Epithelial cell of esophagus (primary cell): ENCODE data around the gene APOL5.

Experiments used
- DNase-seq: peaks from one replicate; pipeline ENCODE4 v3.0.0; 2010; ENCODE audit warnings: low read depth
- H3K4me3 ChIP-seq: 2 replicates; pipeline ENCODE4 v1.5.1; 2011; ENCODE audit warnings: mild to moderate bottlenecking, low read length, control low read depth
- TF ChIP-seq, protein P1 (sequence below): IDR thresholded peaks from 2 replicates; pipeline ENCODE4 v1.5.1; 2011; ENCODE audit warnings: low read depth, mild to moderate bottlenecking, low read length, control low read depth, inconsistent platforms; ENCODE audit not compliant: insufficient read depth; ENCODE audit errors: missing control alignments

The APOL5 gene

DNA sequence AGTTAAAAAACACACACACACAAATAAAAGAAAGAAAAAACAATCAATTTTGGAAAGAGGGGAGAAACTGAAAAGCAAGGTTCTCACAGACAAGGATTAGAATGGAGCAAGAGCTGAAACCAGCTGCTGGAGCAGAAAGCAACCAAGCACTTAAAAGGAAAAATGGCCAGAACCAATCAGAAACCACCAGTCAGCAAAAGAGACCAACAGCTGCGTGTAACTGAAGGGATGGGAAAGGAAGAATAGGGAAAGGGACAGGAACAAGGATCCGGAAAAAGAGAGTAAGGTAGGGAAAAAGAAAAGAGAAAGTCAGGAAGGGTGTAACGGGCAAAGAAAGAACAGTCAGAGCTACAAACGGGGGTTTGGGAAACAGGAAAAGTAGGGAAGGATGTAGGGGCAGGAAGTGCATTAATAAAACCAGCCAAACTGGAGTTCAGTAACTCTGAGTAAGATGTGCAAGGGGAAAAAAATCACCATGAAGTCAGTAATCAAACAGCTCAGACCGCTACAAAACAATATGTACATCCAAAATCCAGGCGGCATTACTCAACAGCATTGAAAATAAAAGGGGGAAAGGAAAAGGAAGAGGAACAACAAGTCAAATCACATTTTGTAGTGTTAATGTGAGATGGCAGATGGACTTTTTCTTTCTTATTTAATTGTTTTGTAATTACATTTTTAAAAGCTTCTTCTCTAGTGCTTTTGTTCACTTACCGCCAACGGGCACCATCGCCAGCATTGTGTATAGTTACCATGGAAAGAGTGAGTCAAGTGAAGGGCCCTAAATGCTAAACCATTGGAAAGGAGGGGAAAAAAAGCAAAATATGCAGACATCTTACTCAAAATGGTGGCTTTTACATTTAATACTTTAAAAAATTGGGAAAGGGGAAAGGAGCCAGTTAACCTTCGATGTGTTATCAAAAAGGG is 49.2 kb downstream of the APOL5 start:
- DNase-seq: peak; percentile 50
- no peak overlapping the region for H3K4me3 ChIP-seq
- TF ChIP-seq, protein P1, sequence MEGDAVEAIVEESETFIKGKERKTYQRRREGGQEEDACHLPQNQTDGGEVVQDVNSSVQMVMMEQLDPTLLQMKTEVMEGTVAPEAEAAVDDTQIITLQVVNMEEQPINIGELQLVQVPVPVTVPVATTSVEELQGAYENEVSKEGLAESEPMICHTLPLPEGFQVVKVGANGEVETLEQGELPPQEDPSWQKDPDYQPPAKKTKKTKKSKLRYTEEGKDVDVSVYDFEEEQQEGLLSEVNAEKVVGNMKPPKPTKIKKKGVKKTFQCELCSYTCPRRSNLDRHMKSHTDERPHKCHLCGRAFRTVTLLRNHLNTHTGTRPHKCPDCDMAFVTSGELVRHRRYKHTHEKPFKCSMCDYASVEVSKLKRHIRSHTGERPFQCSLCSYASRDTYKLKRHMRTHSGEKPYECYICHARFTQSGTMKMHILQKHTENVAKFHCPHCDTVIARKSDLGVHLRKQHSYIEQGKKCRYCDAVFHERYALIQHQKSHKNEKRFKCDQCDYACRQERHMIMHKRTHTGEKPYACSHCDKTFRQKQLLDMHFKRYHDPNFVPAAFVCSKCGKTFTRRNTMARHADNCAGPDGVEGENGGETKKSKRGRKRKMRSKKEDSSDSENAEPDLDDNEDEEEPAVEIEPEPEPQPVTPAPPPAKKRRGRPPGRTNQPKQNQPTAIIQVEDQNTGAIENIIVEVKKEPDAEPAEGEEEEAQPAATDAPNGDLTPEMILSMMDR: no peak

DNA sequence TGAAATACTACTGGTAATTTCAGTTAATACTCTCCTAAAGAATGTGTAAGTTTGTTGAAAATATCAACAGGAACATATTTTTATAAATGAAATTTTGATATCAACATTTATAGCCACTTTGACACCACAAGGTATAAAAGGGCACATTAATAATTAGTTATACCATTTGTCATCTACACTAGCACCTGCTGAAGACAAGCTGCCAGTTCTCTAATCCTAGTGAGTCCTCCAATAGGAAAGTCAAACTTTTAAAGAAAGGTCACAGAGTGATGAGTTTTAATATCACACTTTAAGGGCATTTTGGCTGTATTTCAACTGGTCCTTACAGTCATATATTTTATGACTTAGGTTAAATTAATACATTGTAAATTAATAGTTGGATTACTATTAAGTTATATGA is 52.3 kb downstream of the APOL5 start:
- TF ChIP-seq, protein P1: no peak
- H3K4me3 ChIP-seq: no peak overlapping the region

DNA sequence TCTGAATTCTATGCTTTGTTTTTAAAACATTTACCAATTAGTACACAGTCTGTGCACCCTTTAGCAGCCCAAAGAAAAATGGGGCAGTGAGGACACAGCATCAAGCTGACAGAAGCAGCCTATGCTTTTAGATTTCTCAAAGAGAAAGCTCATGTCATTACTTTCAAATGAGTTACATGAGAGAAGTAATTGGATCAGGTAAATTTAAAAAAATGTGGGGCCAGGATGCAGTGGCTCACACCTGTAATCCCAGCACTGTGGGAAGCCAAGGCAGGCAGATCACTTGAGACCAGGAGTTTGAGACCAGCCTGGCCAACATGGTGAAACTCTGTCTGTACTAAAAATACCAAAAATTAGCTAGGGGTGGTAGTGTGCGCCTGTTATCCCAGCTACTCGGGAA is 57.7 kb downstream of the APOL5 start:
- no peak overlapping the region for H3K4me3 ChIP-seq
- TF ChIP-seq, protein P1: no peak
- no peak for DNase-seq

More for the DNA sequence above, 52.3 kb downstream of the APOL5 start:
- DNase-seq: no peak

DNA sequence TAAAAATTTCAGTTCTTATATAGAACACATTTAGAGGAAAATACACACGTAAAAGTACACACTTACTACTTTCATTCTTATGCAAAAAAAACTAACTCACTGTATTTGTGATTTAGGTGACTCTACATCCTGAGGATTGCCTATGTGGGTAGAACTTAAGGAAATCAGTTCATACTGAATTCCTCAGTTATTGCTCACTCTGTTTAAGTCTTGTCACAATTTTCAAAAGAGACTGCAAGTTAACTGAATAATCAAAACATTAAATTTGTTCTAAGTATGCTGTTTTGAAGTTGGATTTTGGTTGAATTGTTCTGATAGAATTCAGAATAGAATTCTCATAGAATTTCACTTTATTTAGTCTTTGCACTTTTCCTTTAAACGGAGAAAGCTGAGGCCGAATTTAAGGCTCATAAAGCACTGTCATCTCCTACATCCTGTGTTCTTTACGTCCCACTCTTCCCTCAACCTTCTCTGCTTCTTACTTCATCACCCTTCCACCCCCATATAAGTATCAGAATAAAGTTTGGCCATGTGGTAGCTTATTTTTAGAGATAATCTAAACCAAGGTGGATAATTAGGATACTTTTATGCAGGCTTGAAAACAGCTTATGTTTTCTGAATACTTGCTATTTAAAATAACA is 59.8 kb downstream of the APOL5 start:
- H3K4me3 ChIP-seq: no peak overlapping the region
- TF ChIP-seq, protein P1: no peak
- DNase-seq: peak; percentile 78
